ENCODE data around the gene TDRD7.

TDRD7 gene

GRCh38 chr9:97388721-97389238 lies 23.1 kb upstream of the TDRD7 start:
- no peak overlapping the region for H3K4me3 ChIP-seq (replicated peaks; ENCODE audit: low read depth, low read length)
- H3K27me3 ChIP-seq (replicated peaks; ENCODE audit: control insufficient read depth, insufficient read depth, low read length): no peaks in the 10 kb centered on the region; the same call in 1 of the 2 replicates
- no peaks in the 10 kb centered on the region for H3K36me3 ChIP-seq (ENCODE audit: control insufficient read depth, insufficient read depth, low read length)
- TF ChIP-seq CTCF (IDR thresholded peaks at IDR 0.05; ENCODE audit: insufficient read depth, low read length, poor library complexity, severe bottlenecking): no peak
- DNase-seq (ENCODE audit: extremely low read depth, insufficient read length): peak; percentile 70

- no peak for DNase-seq (ENCODE audit: extremely low read depth, insufficient read length)
- no peak for TF ChIP-seq CTCF (IDR thresholded peaks at IDR 0.05; ENCODE audit: insufficient read depth, low read length, poor library complexity, severe bottlenecking)
- H3K36me3 ChIP-seq (ENCODE audit: control insufficient read depth, insufficient read depth, low read length): no peaks in the 10 kb centered on the region
Observed at GRCh38 chr9:97389249-97389648, 22.6 kb upstream of the TDRD7 start.

GRCh38 chr9:97390791-97391406 lies 21.0 kb upstream of the TDRD7 start:
- no peaks in the 10 kb centered on the region; the same call in 1 of the 2 replicates for H3K27me3 ChIP-seq (replicated peaks; ENCODE audit: control insufficient read depth, insufficient read depth, low read length)
- no peak for DNase-seq (ENCODE audit: extremely low read depth, insufficient read length)
- no peaks in the 10 kb centered on the region for H3K36me3 ChIP-seq (ENCODE audit: control insufficient read depth, insufficient read depth, low read length)
- no peak overlapping the region for H3K4me3 ChIP-seq (replicated peaks; ENCODE audit: low read depth, low read length)
- TF ChIP-seq CTCF (IDR thresholded peaks at IDR 0.05; ENCODE audit: insufficient read depth, low read length, poor library complexity, severe bottlenecking): no peak

More at GRCh38 chr9:97389249-97389648, 22.6 kb upstream of the TDRD7 start:
- no peak overlapping the region for H3K4me3 ChIP-seq (replicated peaks; ENCODE audit: low read depth, low read length)
- H3K27me3 ChIP-seq (replicated peaks; ENCODE audit: control insufficient read depth, insufficient read depth, low read length): no peaks in the 10 kb centered on the region; the same call in 1 of the 2 replicates

GRCh38 chr9:97394881-97395280 lies 17.0 kb upstream of the TDRD7 start:
- H3K36me3 ChIP-seq (ENCODE audit: control insufficient read depth, insufficient read depth, low read length): no peaks in the 10 kb centered on the region
- H3K27me3 ChIP-seq (replicated peaks; ENCODE audit: control insufficient read depth, insufficient read depth, low read length): no peaks in the 10 kb centered on the region
- no peak overlapping the region for H3K4me3 ChIP-seq (replicated peaks; ENCODE audit: low read depth, low read length)
- DNase-seq (ENCODE audit: extremely low read depth, insufficient read length): no peak
- no peak for TF ChIP-seq CTCF (IDR thresholded peaks at IDR 0.05; ENCODE audit: insufficient read depth, low read length, poor library complexity, severe bottlenecking)

GRCh38 chr9:97395745-97396144 lies 16.2 kb upstream of the TDRD7 start:
- no peak overlapping the region for H3K4me3 ChIP-seq (replicated peaks; ENCODE audit: low read depth, low read length)
- TF ChIP-seq CTCF (IDR thresholded peaks at IDR 0.05; ENCODE audit: insufficient read depth, low read length, poor library complexity, severe bottlenecking): no peak
- H3K27me3 ChIP-seq (replicated peaks; ENCODE audit: control insufficient read depth, insufficient read depth, low read length): no peaks in the 10 kb centered on the region
- no peaks in the 10 kb centered on the region for H3K36me3 ChIP-seq (ENCODE audit: control insufficient read depth, insufficient read depth, low read length)
- no peak for DNase-seq (ENCODE audit: extremely low read depth, insufficient read length)
